GM12878 (cell line): ENCODE measurements around the gene CHIC2. TPM values are rescaled to one million over a fixed set of nuclear protein-coding genes. Genes with fewer than 3 reads are reported as not detected.

Experiments
- ATAC-seq: fragments of 200-7000 bp; cut with Tn5 transposase; 3 replicates; pipeline ENCODE4 v1.9.1; 2020; ENCODE audit warnings: mild to moderate bottlenecking, moderate library complexity
- BruUV-seq: library from RNA; stranded (reverse); fragments of 400-500 nt; replicated peaks from 2 replicates; lab custom pipeline; 2021; lab: Mats Ljungman, UMichigan
- CTCF ChIA-PET: fragments of 300-600 bp; sonication (Branson Sonifier 250); formaldehyde crosslinking; extraction: SDS; loops from one replicate; lab custom pipeline; 2021; ENCODE audit warnings: inconsistent platforms; lab: Yijun Ruan, JAX
- POLR2A ChIA-PET: fragments of 350-600 bp; formaldehyde crosslinking; extraction: SDS; loops from one replicate; lab custom pipeline; 2021; ENCODE audit warnings: inconsistent platforms; lab: Charles Lee
- RAD21 ChIA-PET: fragments of 300-600 bp; sonication (Branson Sonifier 250); formaldehyde crosslinking; loops from one replicate; lab custom pipeline; 2023; ENCODE audit warnings: antibody characterized with exemption; ENCODE audit not compliant: unreplicated experiment; lab: Charles Lee
- SMC1A ChIA-PET: fragments of 300-600 bp; sonication (Branson Sonifier 250); formaldehyde crosslinking; loops from one replicate; lab custom pipeline; 2023; ENCODE audit not compliant: unreplicated experiment, uncharacterized antibody; lab: Charles Lee
- DNase-seq: peaks from one replicate; pipeline ENCODE4 v3.0.0-alpha.2; 2011; ENCODE audit warnings: low read depth, low spot score
- FAIRE-seq: peaks from 3 replicates; lab custom pipeline; 2011; peaks lifted over from hg19 to GRCh38; lab: Jason Lieb, UNC
- H2AFZ ChIP-seq: 2 replicates; pipeline ENCODE4 v1.6.0; 2011; ENCODE audit warnings: low read depth, low read length, control low read depth; ENCODE audit not compliant: control insufficient read depth
- H3K27ac ChIP-seq: 2 replicates; pipeline ENCODE4 v1.5.1; 2011; ENCODE audit warnings: control low read depth; ENCODE audit not compliant: control insufficient read depth, insufficient read depth
- H3K27me3 ChIP-seq, 2 experiments: replicated peaks in 1 of 2; 2 replicates each; pipeline versions ENCODE4 v1.6.0 to v1.6.1; 2011; ENCODE audit warnings: low read length in 1 of 2; ENCODE audit not compliant: control insufficient read depth in 2 of 2, insufficient read depth in 2 of 2
- H3K36me3 ChIP-seq, 2 experiments: 2 replicates each; pipeline ENCODE4 v1.5.1; 2011; ENCODE audit warnings: low read length in 1 of 2; ENCODE audit not compliant: control insufficient read depth in 2 of 2, insufficient read depth in 2 of 2
- H3K4me1 ChIP-seq: 2 replicates; pipeline ENCODE4 v1.6.1; 2011; ENCODE audit warnings: mild to moderate bottlenecking, low read length, moderate library complexity, mixed read lengths; ENCODE audit not compliant: control insufficient read depth, insufficient read depth
- H3K4me2 ChIP-seq: 2 replicates; pipeline ENCODE4 v1.6.0; 2011; ENCODE audit warnings: control low read depth; ENCODE audit not compliant: control insufficient read depth, insufficient read depth
- H3K4me3 ChIP-seq: fragments of 200-600 bp; sonication (generic); 2 replicates; pipeline ENCODE4 v1.5.1; 2016
- H3K79me2 ChIP-seq: 2 replicates; pipeline ENCODE4 v1.6.0; 2011; ENCODE audit warnings: low read length; ENCODE audit not compliant: control insufficient read depth, insufficient read depth
- H3K9ac ChIP-seq: 2 replicates; pipeline ENCODE4 v1.8.0; 2011; ENCODE audit warnings: low read length, control low read depth, mixed read lengths; ENCODE audit not compliant: control insufficient read depth, insufficient read depth
- H3K9me3 ChIP-seq: replicated peaks from 3 replicates; pipeline ENCODE4 v1.5.1; 2011; ENCODE audit warnings: mild to moderate bottlenecking, low read length; ENCODE audit not compliant: control insufficient read depth, insufficient read depth
- H4K20me1 ChIP-seq: 2 replicates; pipeline ENCODE4 v1.6.0; 2011; ENCODE audit not compliant: control insufficient read depth, insufficient read depth
- BMI1 ChIP-seq: fragments of 450-650 bp; IDR thresholded peaks from 2 replicates; pipeline ENCODE4 v1.6.1; 2016; ENCODE audit warnings: mild to moderate bottlenecking, moderate library complexity, borderline replicate concordance
- BRCA1 ChIP-seq: IDR thresholded peaks from 2 replicates; pipeline ENCODE4 v1.6.1; 2011; ENCODE audit warnings: low read depth, low read length, improper control_type of control experiment
- DPF2 ChIP-seq: fragments of 450-650 bp; IDR thresholded peaks from 2 replicates; pipeline ENCODE4 v1.6.1; 2017; ENCODE audit warnings: mild to moderate bottlenecking
- GATAD2B ChIP-seq: fragments of 450-650 bp; conservative IDR thresholded peaks from 2 replicates; pipeline ENCODE4 v1.6.1; 2017; ENCODE audit warnings: low read depth, mild to moderate bottlenecking, moderate library complexity
- KDM1A ChIP-seq: fragments of 200-600 bp; sonication (generic); IDR thresholded peaks from 2 replicates; pipeline ENCODE4 v1.6.1; 2016; ENCODE audit warnings: borderline replicate concordance
- KLF5 ChIP-seq: fragments of 450-650 bp; IDR thresholded peaks from 2 replicates; pipeline ENCODE4 v1.6.1; 2014; ENCODE audit warnings: mild to moderate bottlenecking; ENCODE audit not compliant: partially characterized antibody
- NBN ChIP-seq: fragments of 450-650 bp; IDR thresholded peaks from 2 replicates; pipeline ENCODE4 v1.6.1; 2016
- NRF1 ChIP-seq: conservative IDR thresholded peaks from 2 replicates; pipeline ENCODE4 v1.6.1; 2011; ENCODE audit warnings: mild to moderate bottlenecking, low read depth, low read length, improper control_type of control experiment
- POLR2AphosphoS5 ChIP-seq: IDR thresholded peaks from 2 replicates; pipeline ENCODE4 v1.6.1; 2011; ENCODE audit warnings: mild to moderate bottlenecking, low read length, inconsistent platforms
- SPI1 ChIP-seq: IDR thresholded peaks from 2 replicates; pipeline ENCODE4 v1.6.1; 2011; ENCODE audit warnings: low read depth, mild to moderate bottlenecking, low read length, moderate library complexity, borderline replicate concordance; ENCODE audit not compliant: insufficient read depth
- SRF ChIP-seq, 2 experiments: IDR thresholded peaks; 2 replicates each; pipeline ENCODE4 v1.6.1; 2011; ENCODE audit warnings: low read depth in 2 of 2, low read length in 2 of 2, mild to moderate bottlenecking in 1 of 2, moderate library complexity in 1 of 2
- STAT1 ChIP-seq: fragments of 450-650 bp; conservative IDR thresholded peaks from 2 replicates; pipeline ENCODE4 v1.6.1; 2014; ENCODE audit warnings: antibody characterized with exemption, mild to moderate bottlenecking
- TBL1XR1 ChIP-seq: IDR thresholded peaks from 2 replicates; pipeline ENCODE4 v1.6.1; 2012; ENCODE audit warnings: low read depth, low read length, improper control_type of control experiment
- ZBED1 ChIP-seq: IDR thresholded peaks from 2 replicates; pipeline ENCODE4 v1.6.1; 2016; ENCODE audit warnings: borderline replicate concordance
- in situ Hi-C: fragments of 300-500 bp; cut with MboI; formaldehyde crosslinking; loops from 9 replicates; pipeline ENCODE4 v1.14.3; 2018; ENCODE audit warnings: mixed read lengths
- intact Hi-C: fragments of 100-400 bp; cut with micrococcal nuclease; formaldehyde crosslinking; loops from one replicate; pipeline ENCODE4 v1.14.2; 2022; ENCODE audit not compliant: unreplicated experiment
- polyA plus RNA-seq, 11 experiments: library from polyadenylated mRNA; depleted of rRNA in 4 of 11; unstranded in 6 of 11; stranded (reverse) in 5 of 11; fragments of >200 nt; fragmentation: Nextera tagmentation in 4 of 11; fragmentation: Illumina TruSeq in 1 of 11; extraction: Ambion mirVana in 4 of 11; extraction: Trizol in 1 of 11; gene quantifications; 1 replicate in 1 of 11; 2 replicates in 10 of 11; pipeline versions ENCODE4 v1.2.1 to v1.2.3, GENCODE V29; 2011 to 2016; ENCODE audit warnings: inconsistent platforms in 2 of 11, missing spikeins in 2 of 11, low read depth in 1 of 11
- total RNA-seq, 4 experiments: library from RNA; depleted of rRNA in 3 of 4; stranded (reverse); fragments of >200 nt in 3 of 4; fragmentation: Illumina TruSeq in 1 of 4; extraction: Trizol in 1 of 4; gene quantifications; 2 replicates each; pipeline versions ENCODE4 v1.2.1 to v1.2.3, GENCODE V29; 2013 to 2021
- TF ChIP-seq, protein P1 (sequence below): fragments of 450-650 bp; formaldehyde crosslinking; IDR thresholded peaks from 2 replicates; pipeline ENCODE4 v1.4.0; 2020; ENCODE audit warnings: mild to moderate bottlenecking, moderate library complexity
- TF ChIP-seq, protein P2 (sequence below): fragments of 450-650 bp; IDR thresholded peaks from 2 replicates; pipeline ENCODE4 v1.6.1; 2016; ENCODE audit warnings: mild to moderate bottlenecking, moderate library complexity, borderline replicate concordance
- TF ChIP-seq, protein P3 (sequence below): fragments of 450-650 bp; IDR thresholded peaks from 2 replicates; pipeline ENCODE4 v1.6.1; 2017; ENCODE audit warnings: borderline replicate concordance

CHIC2 gene
- total and polyA plus RNA-seq, 10 of the 15 experiments (the other 5 are each of a cell fraction or from before 2014, with no cell fraction given): 0.80 to 24.4 (median 12.2) TPM

DNA sequence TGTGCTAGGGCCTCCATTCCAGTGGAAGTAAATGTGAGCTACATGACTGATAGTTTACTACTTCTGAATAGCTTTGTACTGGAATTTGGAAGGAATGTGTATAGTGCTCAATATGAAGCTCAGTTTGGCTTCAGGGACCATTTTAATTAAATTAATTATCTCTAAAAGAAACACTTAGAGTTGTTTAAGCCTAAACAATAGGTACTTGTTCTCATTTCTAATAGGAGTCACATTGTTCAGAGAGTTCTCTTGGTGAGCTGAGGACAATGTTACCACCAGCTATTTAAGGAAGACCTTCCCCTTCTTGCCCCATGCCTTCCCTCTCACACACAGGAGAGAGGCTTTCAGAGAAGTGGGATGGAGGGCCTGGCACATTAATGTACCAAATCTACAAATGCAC lies 78.3 kb downstream of the CHIC2 start (continued):
- TF ChIP-seq, protein P1, sequence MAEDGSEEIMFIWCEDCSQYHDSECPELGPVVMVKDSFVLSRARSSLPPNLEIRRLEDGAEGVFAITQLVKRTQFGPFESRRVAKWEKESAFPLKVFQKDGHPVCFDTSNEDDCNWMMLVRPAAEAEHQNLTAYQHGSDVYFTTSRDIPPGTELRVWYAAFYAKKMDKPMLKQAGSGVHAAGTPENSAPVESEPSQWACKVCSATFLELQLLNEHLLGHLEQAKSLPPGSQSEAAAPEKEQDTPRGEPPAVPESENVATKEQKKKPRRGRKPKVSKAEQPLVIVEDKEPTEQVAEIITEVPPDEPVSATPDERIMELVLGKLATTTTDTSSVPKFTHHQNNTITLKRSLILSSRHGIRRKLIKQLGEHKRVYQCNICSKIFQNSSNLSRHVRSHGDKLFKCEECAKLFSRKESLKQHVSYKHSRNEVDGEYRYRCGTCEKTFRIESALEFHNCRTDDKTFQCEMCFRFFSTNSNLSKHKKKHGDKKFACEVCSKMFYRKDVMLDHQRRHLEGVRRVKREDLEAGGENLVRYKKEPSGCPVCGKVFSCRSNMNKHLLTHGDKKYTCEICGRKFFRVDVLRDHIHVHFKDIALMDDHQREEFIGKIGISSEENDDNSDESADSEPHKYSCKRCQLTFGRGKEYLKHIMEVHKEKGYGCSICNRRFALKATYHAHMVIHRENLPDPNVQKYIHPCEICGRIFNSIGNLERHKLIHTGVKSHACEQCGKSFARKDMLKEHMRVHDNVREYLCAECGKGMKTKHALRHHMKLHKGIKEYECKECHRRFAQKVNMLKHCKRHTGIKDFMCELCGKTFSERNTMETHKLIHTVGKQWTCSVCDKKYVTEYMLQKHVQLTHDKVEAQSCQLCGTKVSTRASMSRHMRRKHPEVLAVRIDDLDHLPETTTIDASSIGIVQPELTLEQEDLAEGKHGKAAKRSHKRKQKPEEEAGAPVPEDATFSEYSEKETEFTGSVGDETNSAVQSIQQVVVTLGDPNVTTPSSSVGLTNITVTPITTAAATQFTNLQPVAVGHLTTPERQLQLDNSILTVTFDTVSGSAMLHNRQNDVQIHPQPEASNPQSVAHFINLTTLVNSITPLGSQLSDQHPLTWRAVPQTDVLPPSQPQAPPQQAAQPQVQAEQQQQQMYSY (CRISPR knock-in tag): no peak
- TF ChIP-seq SPI1 (no peak), NBN (no peak), GATAD2B (no peak), NRF1 (no peak)
- TF ChIP-seq, all 136 proteins: peak for 0

GRCh38 chr4:53981567-53981966 lies 82.8 kb downstream of the CHIC2 start:
- no peaks in the 10 kb centered on the region for H3K79me2 ChIP-seq
- in situ Hi-C loops (no loop called here), intact Hi-C loops (no loop called here)
- H3K9me3 ChIP-seq: no peaks in the 10 kb centered on the region
- ChIA-PET SMC1A (interaction anchor here (1.3 kb wide), 1 partner anchor 12 kb away, joined by 3 read pairs; no protein-coding TSS in a partner anchor), RAD21 (no interaction called here), CTCF (no interaction called here), POLR2A (no interaction called here)
- no peak for DNase-seq
- no TSS peak for BruUV-seq
- no peak overlapping the region for H2AFZ ChIP-seq
- no peak overlapping the region for H3K4me3 ChIP-seq
- no peak overlapping the region for H3K4me2 ChIP-seq
- no peaks in the 10 kb centered on the region for H4K20me1 ChIP-seq
- no peak overlapping the region for H3K27ac ChIP-seq
- no peak for ATAC-seq
- no peaks in the 10 kb centered on the region for H3K36me3 ChIP-seq
- no peak for FAIRE-seq
- no peaks in the 10 kb centered on the region for H3K27me3 ChIP-seq
- H3K9ac ChIP-seq: no peak overlapping the region
- no peaks in the 10 kb centered on the region for H3K4me1 ChIP-seq
- TF ChIP-seq SRF (IDR thresholded peaks at IDR 0.05; ENCODE audit: low read depth in 2 of 2, low read length in 2 of 2): no peak
- no peak for TF ChIP-seq BMI1
- TF ChIP-seq DPF2: no peak
- TF ChIP-seq, protein P2, sequence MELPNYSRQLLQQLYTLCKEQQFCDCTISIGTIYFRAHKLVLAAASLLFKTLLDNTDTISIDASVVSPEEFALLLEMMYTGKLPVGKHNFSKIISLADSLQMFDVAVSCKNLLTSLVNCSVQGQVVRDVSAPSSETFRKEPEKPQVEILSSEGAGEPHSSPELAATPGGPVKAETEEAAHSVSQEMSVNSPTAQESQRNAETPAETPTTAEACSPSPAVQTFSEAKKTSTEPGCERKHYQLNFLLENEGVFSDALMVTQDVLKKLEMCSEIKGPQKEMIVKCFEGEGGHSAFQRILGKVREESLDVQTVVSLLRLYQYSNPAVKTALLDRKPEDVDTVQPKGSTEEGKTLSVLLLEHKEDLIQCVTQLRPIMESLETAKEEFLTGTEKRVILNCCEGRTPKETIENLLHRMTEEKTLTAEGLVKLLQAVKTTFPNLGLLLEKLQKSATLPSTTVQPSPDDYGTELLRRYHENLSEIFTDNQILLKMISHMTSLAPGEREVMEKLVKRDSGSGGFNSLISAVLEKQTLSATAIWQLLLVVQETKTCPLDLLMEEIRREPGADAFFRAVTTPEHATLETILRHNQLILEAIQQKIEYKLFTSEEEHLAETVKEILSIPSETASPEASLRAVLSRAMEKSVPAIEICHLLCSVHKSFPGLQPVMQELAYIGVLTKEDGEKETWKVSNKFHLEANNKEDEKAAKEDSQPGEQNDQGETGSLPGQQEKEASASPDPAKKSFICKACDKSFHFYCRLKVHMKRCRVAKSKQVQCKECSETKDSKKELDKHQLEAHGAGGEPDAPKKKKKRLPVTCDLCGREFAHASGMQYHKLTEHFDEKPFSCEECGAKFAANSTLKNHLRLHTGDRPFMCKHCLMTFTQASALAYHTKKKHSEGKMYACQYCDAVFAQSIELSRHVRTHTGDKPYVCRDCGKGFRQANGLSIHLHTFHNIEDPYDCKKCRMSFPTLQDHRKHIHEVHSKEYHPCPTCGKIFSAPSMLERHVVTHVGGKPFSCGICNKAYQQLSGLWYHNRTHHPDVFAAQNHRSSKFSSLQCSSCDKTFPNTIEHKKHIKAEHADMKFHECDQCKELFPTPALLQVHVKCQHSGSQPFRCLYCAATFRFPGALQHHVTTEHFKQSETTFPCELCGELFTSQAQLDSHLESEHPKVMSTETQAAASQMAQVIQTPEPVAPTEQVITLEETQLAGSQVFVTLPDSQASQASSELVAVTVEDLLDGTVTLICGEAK: no peak
- no peak for TF ChIP-seq POLR2AphosphoS5
- no peak for TF ChIP-seq STAT1
- TF ChIP-seq KDM1A: no peak
- TF ChIP-seq TBL1XR1: no peak
- no peak for TF ChIP-seq ZBED1
- TF ChIP-seq KLF5: no peak
- TF ChIP-seq BRCA1: no peak
- TF ChIP-seq, protein P3, sequence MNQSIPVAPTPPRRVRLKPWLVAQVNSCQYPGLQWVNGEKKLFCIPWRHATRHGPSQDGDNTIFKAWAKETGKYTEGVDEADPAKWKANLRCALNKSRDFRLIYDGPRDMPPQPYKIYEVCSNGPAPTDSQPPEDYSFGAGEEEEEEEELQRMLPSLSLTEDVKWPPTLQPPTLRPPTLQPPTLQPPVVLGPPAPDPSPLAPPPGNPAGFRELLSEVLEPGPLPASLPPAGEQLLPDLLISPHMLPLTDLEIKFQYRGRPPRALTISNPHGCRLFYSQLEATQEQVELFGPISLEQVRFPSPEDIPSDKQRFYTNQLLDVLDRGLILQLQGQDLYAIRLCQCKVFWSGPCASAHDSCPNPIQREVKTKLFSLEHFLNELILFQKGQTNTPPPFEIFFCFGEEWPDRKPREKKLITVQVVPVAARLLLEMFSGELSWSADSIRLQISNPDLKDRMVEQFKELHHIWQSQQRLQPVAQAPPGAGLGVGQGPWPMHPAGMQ: no peak
